AG04449 (cell line): Measurements from ENCODE around the gene GRXCR1.

Experiments used
- CTCF ChIA-PET: fragments of 350-600 bp; formaldehyde crosslinking; extraction: SDS; loops from one replicate; lab custom pipeline; 2021; ENCODE audit warnings: antibody characterized with exemption; lab: Yijun Ruan, JAX
- POLR2A ChIA-PET: fragments of 400-600, 350-600 bp; formaldehyde crosslinking; extraction: SDS; loops from one replicate; lab custom pipeline; 2020; ENCODE audit warnings: antibody characterized with exemption, inconsistent platforms; lab: Yijun Ruan, JAX
- DNase-seq: peaks from one replicate; pipeline ENCODE4 v3.0.0-alpha.2; 2010; ENCODE audit warnings: low read depth, low spot score
- H3K4me3 ChIP-seq: 2 replicates; pipeline ENCODE4 v1.5.1; 2011; ENCODE audit warnings: low read depth, mild to moderate bottlenecking, control low read depth, low read length
- TF ChIP-seq, protein P1 (sequence below): IDR thresholded peaks from one replicate; pipeline ENCODE4 v1.5.1; 2011; ENCODE audit warnings: mild to moderate bottlenecking, moderate library complexity, low read length, control low read depth, inconsistent platforms; ENCODE audit not compliant: insufficient read depth; ENCODE audit errors: missing control alignments

Gene GRXCR1

GRCh38 chr4:42915484-42915883 lies 23.0 kb downstream of the GRXCR1 start:
- TF ChIP-seq, protein P1, sequence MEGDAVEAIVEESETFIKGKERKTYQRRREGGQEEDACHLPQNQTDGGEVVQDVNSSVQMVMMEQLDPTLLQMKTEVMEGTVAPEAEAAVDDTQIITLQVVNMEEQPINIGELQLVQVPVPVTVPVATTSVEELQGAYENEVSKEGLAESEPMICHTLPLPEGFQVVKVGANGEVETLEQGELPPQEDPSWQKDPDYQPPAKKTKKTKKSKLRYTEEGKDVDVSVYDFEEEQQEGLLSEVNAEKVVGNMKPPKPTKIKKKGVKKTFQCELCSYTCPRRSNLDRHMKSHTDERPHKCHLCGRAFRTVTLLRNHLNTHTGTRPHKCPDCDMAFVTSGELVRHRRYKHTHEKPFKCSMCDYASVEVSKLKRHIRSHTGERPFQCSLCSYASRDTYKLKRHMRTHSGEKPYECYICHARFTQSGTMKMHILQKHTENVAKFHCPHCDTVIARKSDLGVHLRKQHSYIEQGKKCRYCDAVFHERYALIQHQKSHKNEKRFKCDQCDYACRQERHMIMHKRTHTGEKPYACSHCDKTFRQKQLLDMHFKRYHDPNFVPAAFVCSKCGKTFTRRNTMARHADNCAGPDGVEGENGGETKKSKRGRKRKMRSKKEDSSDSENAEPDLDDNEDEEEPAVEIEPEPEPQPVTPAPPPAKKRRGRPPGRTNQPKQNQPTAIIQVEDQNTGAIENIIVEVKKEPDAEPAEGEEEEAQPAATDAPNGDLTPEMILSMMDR = no peak
- no peak overlapping the region for H3K4me3 ChIP-seq
- CTCF ChIA-PET = no interaction called here
- DNase-seq = no peak
- POLR2A ChIA-PET = no interaction called here

DNA sequence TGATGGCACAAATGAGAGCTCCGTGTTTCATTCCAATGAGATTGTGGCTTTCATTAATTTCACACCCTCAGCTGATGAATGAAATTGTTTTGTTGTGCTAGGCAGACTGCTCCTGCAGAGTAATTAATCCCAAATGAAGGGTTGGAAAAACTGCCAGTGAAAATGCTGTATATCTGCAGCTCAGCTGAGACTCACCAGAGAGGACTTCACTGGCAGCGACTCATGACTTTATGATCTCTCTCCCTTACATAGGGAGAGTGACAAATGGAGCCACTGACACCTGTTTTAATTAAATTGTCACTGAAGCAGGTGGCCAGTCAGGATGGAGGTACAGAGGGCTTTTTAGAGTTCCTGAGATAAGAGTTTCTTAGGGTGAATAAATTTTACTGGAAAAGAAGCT lies 24.8 kb downstream of the GRXCR1 start:
- H3K4me3 ChIP-seq = no peak overlapping the region
- ChIA-PET CTCF (no interaction called here), POLR2A (no interaction called here)
- no peak for DNase-seq
- TF ChIP-seq, protein P1 = no peak

DNA sequence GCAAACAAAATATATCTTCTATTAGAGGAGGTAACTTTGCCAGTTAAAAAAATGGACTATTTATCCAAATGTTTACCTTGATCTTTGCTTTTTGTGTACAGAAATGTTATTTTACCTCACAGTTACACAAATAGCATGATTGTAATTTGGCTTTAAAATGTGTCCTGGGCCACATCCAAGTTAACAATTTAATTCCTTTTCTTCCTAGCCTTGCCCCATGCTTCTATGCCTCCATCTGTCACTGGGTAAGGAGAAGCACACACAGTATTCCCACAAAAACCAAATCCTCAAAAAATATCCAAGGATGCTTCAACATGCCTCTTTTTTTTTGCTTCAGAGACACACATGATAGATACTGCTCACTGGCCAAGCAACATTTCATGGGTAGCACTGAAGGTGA lies 30.9 kb downstream of the GRXCR1 start:
- no peak overlapping the region for H3K4me3 ChIP-seq
- no peak for DNase-seq
- ChIA-PET CTCF (no interaction called here), POLR2A (no interaction called here)
- TF ChIP-seq, protein P1 = no peak

DNA sequence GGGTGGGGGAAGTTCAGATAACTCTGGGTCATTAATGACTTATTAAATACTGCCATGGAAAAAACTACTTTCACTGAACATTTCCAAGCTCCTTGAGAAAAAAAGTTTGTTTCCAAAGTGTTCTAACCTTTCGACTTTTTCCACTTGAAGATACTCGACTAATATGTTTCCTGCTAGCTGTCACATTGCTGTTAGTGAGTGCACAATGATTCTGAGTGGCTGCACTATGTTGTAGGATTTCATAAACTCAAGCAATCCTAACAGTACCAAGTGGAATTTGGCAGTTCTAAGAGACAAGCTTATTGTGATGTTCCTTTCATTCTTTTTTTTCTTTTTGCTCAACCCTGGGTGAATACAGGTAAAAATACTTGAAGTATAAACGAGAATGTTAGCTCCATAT lies 33.4 kb downstream of the GRXCR1 start:
- no peak for DNase-seq
- no peak overlapping the region for H3K4me3 ChIP-seq
- CTCF ChIA-PET = interaction anchor here (1.0 kb wide), 1 partner anchor 55 kb away, joined by 3 read pairs; no protein-coding TSS in a partner anchor
- POLR2A ChIA-PET = no interaction called here
- TF ChIP-seq, protein P1 = no peak

- no peak overlapping the region for H3K4me3 ChIP-seq
- DNase-seq = no peak
- TF ChIP-seq, protein P1 = no peak
- ChIA-PET POLR2A (no interaction called here), CTCF (no interaction called here)
Measured at GRCh38 chr4:42927946-42928345, 35.4 kb downstream of the GRXCR1 start.

- H3K4me3 ChIP-seq = no peak overlapping the region
- POLR2A ChIA-PET = no interaction called here
- CTCF ChIA-PET = no interaction called here
- no peak for DNase-seq
- TF ChIP-seq, protein P1 = no peak
Measured at GRCh38 chr4:42928582-42928981, 36.1 kb downstream of the GRXCR1 start.
